Colonic mucosa (tissue), 4 donors: Measurements from ENCODE around the gene TNC. TPM values are rescaled to one million over a fixed set of nuclear protein-coding genes. Genes with fewer than 3 reads are reported as not detected.
A peak's percentile ranks its signal among the peaks of the same experiment; 100 is the strongest.

Source experiments
- DNase-seq: peaks from one replicate; pipeline ENCODE4 v3.0.0-alpha.2; 2020
- H3K27ac ChIP-seq: fragments of 200-600 bp; one replicate; pipeline ENCODE4 v1.8.0; 2021
- H3K27me3 ChIP-seq: fragments of 200-600 bp; one replicate; pipeline ENCODE4 v1.8.0; 2021
- H3K36me3 ChIP-seq: fragments of 200-600 bp; one replicate; pipeline ENCODE4 v1.8.0; 2021
- H3K4me1 ChIP-seq: fragments of 200-600 bp; one replicate; pipeline ENCODE4 v1.8.0; 2021; ENCODE audit warnings: mild to moderate bottlenecking
- H3K4me3 ChIP-seq: fragments of 200-600 bp; one replicate; pipeline ENCODE4 v1.8.0; 2021
- H3K9ac ChIP-seq, 2 donors: one replicate each; pipeline ENCODE4 v1.7.0; 2013; ENCODE audit warnings: control low read depth in 2 of 2, low read depth in 2 of 2, low read length in 2 of 2
- H3K9me3 ChIP-seq: fragments of 200-600 bp; one replicate; pipeline ENCODE4 v1.8.0; 2021
- CTCF ChIP-seq: fragments of 200-600 bp; IDR thresholded peaks from one replicate; pipeline ENCODE4 v1.8.0; 2022; ENCODE audit warnings: antibody characterized with exemption, mild to moderate bottlenecking
- intact Hi-C: fragments of 100-400 bp; cut with DNase I; formaldehyde crosslinking; loops from one replicate; pipeline ENCODE4 v1.14.1; 2022
- total RNA-seq, 2 donors: library from RNA; stranded (reverse); fragmentation: NEBNext Ultra II Directional in 1 of 2; extraction: Animal tissue kit (Norgen Biotek cat#: 25700) in 1 of 2; gene quantifications; one replicate each; pipeline ENCODE4 v1.2.1, GENCODE V29; 2021
- donor health status: healthy.
- donor health status: DM: no; HTN: no; CAD: no.
- donor health status: DM: no; HTN: no; CAD: no.

The TNC gene
- total RNA-seq, 2 donors from 2014 or later: 5.0 to 65.6 TPM

DNA sequence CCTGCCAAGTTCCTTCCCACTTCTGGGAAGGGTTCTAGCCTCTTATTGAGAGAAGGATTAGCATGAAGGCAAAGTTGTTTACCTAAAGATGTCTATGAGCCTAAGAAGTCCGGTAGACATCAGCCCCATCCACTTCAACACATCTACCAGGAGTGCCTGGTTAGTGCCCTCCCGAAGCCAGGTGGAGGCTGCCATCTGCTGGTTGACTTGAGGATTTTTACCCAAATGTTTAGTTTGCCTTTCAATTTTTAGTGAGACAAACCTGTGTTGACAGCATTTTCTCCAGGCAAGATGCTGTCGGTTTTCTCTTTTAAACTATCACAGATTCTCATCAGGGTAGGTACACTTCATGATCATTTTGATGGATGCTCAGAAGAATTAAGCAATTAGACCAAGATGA, 104.0 kb downstream of the TNC start:
- intact Hi-C loops: loop anchor here (2.0 to 10.0 kb wide), 5 partner anchors 102 to 607 kb away; no protein-coding TSS in a partner anchor
- H3K9me3 ChIP-seq: no peaks in the 10 kb centered on the region
- no peak overlapping the region for H3K4me3 ChIP-seq

GRCh38 chr9:115012486-115012885, 105.5 kb downstream of the TNC start:
- Histone ChIP-seq H3K4me3 (no peak overlapping the region), H3K9me3 (no peaks in the 10 kb centered on the region), H3K27ac (no peak overlapping the region), H3K27me3 (no peaks in the 10 kb centered on the region), H3K4me1 (no peaks in the 10 kb centered on the region), H3K36me3 (no peaks in the 10 kb centered on the region), H3K9ac (no peak overlapping the region)
- intact Hi-C loops: loop anchor here (2.0 to 10.0 kb wide), 4 partner anchors 100 to 605 kb away; no protein-coding TSS in a partner anchor
- no peak for DNase-seq
- no peak for TF ChIP-seq CTCF

More for the DNA sequence above, 104.0 kb downstream of the TNC start:
- Histone ChIP-seq H3K27ac (no peak overlapping the region), H3K36me3 (no peaks in the 10 kb centered on the region), H3K4me1 (no peaks in the 10 kb centered on the region), H3K27me3 (no peaks in the 10 kb centered on the region), H3K9ac (no peak overlapping the region)
- TF ChIP-seq CTCF: peak; percentile 80
- DNase-seq: peak; percentile 75

DNA sequence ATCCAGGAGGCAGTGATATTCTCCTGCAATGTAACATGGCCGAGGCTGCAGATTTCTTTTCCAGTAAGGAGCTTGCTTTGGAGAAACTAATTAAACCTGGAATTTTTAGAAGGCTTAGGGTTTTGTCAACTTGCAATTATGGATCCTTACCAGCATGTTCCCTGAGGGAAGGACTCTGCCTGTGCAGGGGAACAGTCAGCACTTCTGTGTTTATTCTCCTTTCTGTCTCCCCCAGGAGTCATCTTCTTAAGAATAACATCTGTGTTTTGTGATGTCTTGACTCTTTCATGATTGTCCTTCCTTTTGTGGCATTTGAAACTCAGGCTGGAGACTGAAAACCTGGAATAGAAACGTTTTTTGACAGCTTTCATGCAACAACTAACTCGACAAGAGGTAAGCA, 107.1 kb downstream of the TNC start:
- Histone ChIP-seq H3K27ac (no peak overlapping the region), H3K4me1 (no peaks in the 10 kb centered on the region), H3K4me3 (no peak overlapping the region), H3K36me3 (no peaks in the 10 kb centered on the region), H3K9me3 (no peaks in the 10 kb centered on the region), H3K27me3 (no peaks in the 10 kb centered on the region), H3K9ac (no peak overlapping the region)
- TF ChIP-seq CTCF: no peak
- intact Hi-C loops: loop anchor here (5.0 to 10.0 kb wide), 3 partner anchors 99 to 604 kb away; no protein-coding TSS in a partner anchor
- DNase-seq: no peak

DNA sequence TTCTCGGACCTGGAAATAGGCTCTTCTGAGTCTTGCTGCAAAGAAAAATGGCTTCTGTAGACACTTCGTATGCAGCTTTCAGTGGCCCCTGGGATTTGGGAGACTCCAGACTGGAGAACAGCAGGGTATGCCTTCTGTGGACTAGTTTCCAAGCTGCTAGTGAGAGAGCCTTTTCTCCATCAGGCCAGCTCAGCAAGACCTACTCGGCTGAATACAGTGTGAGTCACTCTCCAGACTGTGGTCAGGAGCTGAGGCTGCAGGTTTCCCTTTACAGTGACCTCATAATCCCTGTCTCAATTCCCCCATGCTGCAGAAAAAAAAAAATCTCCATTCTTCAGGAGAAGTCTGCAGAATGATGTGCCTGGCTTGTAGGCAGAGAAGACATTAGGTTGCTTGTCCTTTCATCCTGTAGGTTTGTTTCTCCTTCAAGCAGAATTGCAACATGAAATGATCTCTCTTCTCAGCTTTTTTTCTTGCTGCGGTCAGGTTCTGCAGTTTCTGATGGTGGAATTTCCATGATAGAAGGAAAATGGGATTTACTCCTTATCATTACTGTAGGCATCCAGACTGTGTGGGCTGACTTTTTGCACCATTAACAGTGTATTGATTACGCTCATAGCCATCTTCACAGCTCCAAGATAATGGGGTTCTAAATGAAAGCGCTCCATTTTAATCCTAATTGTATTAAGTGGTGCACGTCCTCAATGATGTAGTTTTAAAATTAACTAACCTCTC, 109.3 kb downstream of the TNC start:
- Histone ChIP-seq H3K36me3 (no peaks in the 10 kb centered on the region), H3K27ac (no peak overlapping the region), H3K9me3 (no peaks in the 10 kb centered on the region), H3K27me3 (no peaks in the 10 kb centered on the region), H3K9ac (no peak overlapping the region), H3K4me1 (no peaks in the 10 kb centered on the region), H3K4me3 (no peak overlapping the region)
- no peak for TF ChIP-seq CTCF
- DNase-seq: no peak
- intact Hi-C loops: no loop called here

DNA sequence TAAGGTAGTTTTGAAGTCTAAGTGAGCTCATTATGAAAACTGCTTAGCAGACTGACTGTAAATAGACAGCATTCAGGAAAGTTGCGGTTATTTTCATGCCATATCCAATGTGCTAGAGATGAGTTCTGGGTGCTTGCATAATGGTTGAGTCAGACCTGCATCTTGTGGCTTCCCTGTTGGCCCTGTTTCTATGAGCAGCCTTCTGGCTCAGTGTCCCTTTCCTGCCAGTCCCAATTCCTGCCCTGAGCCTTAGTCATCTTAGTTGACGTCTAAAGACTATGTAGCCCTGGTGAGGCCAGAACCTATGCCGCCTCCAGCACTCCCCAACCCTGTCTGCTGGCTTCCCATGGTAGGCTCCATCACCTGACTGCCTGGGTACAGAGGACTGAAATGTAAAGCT, 111.3 kb downstream of the TNC start:
- H3K27me3 ChIP-seq: no peaks in the 10 kb centered on the region
- no peak for DNase-seq
- no peak overlapping the region for H3K4me3 ChIP-seq
- H3K9me3 ChIP-seq: no peaks in the 10 kb centered on the region
- TF ChIP-seq CTCF: no peak
- intact Hi-C loops: no loop called here
- H3K36me3 ChIP-seq: no peaks in the 10 kb centered on the region
- H3K4me1 ChIP-seq: no peaks in the 10 kb centered on the region
- H3K9ac ChIP-seq: no peak overlapping the region
- H3K27ac ChIP-seq: no peak overlapping the region
